Measurements from ENCODE around the gene TEX51.

- TF ChIP-seq CTCF (IDR thresholded peaks at IDR 0.05) (no peak), POLR2A (IDR thresholded peaks at IDR 0.05) (no peak)
Measured at GRCh38 chr2:126946318-126947102, 47.8 kb downstream of the TEX51 start.

Measured in heart left ventricle (tissue), 13 donors.